GM13977 (cell line): ENCODE data around the gene DNAJC22.

ENCODE experiments used
- DNase-seq: peaks from one replicate; pipeline ENCODE4 v3.0.0; 2012; ENCODE audit warnings: low spot score
- in situ Hi-C: fragments of 300-500 bp; cut with MboI; formaldehyde crosslinking; loops from one replicate; pipeline ENCODE4 v1.12.0; 2022; ENCODE audit warnings: low sequenced_read_pairs, low pct_unique_long_range_greater_than_20kb, mixed read lengths, inconsistent platforms; ENCODE audit not compliant: unreplicated experiment
- TF ChIP-seq, protein P1 (sequence below): IDR thresholded peaks from 2 replicates; pipeline ENCODE4 v1.5.1; 2012; ENCODE audit warnings: mild to moderate bottlenecking, control low read depth; ENCODE audit not compliant: insufficient read depth; ENCODE audit errors: extremely low read depth, missing control alignments

Gene DNAJC22

GRCh38 chr12:49340095-49340870 lies 6.4 kb upstream of the DNAJC22 start:
- TF ChIP-seq, protein P1, sequence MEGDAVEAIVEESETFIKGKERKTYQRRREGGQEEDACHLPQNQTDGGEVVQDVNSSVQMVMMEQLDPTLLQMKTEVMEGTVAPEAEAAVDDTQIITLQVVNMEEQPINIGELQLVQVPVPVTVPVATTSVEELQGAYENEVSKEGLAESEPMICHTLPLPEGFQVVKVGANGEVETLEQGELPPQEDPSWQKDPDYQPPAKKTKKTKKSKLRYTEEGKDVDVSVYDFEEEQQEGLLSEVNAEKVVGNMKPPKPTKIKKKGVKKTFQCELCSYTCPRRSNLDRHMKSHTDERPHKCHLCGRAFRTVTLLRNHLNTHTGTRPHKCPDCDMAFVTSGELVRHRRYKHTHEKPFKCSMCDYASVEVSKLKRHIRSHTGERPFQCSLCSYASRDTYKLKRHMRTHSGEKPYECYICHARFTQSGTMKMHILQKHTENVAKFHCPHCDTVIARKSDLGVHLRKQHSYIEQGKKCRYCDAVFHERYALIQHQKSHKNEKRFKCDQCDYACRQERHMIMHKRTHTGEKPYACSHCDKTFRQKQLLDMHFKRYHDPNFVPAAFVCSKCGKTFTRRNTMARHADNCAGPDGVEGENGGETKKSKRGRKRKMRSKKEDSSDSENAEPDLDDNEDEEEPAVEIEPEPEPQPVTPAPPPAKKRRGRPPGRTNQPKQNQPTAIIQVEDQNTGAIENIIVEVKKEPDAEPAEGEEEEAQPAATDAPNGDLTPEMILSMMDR, result no peak
- in situ Hi-C loops, result no loop called here
- DNase-seq, result no peak

DNA sequence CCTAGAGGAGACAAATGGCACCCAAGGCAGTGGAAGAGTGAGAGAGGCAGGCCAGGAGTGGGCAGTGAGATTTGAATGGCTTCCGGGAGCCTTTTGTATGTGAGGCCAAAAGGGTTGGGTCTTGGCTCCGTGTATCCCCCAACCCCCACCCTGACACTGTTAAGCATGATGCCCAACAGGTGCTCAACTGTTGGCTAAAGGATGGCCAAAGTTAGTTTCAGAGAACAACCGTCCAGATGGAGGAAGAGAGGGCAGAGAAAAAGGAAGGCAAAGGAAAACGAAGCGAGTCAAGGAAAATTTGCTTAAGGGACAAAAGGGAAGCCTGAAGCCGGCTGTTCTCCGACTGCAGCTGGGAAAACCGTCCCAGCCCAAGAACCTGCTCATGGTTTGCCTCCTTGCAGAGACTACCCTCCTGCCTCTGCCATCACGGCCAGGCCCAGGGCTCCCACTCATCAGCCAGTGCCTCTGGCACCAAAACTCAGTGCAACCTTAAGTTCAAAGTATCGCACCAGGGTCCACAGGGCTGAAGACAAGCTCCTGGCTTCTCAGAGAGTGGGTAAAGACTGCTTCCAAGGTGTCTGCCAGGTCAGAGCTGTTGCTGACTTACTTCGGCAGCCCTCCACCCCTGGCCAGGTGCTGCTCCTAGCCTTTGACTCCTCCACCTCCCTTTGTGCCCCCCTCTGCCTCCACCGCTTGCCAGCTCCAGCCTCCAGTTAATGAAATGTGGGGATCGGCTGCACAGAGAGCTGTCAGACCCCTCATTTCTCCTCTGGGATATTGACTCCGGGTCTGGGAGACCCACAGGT lies 5.5 kb upstream of the DNAJC22 start:
- TF ChIP-seq, protein P1, result no peak
- no peak for DNase-seq
- in situ Hi-C loops, result no loop called here

- TF ChIP-seq, protein P1, result no peak
- no peak for DNase-seq
- in situ Hi-C loops, result no loop called here
These were observed 5.0 kb upstream of the DNAJC22 start for GRCh38 chr12:49341777-49342065.

DNA sequence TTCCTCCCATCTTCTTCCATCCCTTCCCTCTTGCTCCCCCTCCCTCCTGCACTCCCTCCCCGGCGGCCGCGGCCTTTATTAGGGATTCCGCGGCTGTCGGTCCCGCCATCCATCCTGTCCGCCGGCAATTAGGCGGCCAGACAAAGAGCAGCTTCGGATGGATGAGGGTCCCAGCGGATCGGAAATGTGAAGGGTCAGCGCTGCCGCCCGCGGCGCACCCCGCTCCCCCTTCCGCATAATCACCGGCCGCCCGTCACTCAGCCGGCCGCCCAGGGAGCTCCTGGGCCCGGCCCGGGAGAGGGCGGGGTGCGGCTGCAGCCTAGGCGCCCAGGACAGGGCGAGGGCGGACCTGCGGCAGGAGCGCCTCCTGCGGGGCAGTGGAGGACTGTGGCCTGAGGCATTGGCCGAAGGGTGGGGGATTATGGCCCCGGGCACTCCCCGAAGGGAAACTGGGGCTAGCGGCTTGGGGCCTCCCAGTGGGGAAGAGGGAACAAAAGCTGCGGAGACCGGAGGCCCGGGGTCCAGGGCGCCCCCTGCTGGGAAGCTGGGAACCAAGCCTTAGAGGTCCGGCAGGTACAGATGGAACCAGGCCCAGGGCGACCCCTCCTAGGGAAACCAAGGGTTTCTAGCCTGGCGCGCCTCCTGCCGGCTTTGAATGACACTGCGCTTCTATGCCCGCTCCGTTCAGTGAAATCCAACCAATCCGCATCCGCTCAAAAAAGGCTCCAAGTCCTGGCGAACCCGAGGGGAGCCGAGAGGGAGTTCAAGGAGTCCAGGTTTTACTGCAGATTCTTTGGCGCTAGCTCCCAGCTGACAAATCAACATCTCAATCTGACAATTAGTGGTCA lies 4.4 kb upstream of the DNAJC22 start:
- in situ Hi-C loops, result no loop called here
- TF ChIP-seq, protein P1, result peak; percentile 75
- peak; percentile 93 for DNase-seq

- in situ Hi-C loops, result no loop called here
- TF ChIP-seq, protein P1, result no peak
- peak; percentile 58 for DNase-seq
These were observed 3.6 kb upstream of the DNAJC22 start for GRCh38 chr12:49342914-49343731.

DNA sequence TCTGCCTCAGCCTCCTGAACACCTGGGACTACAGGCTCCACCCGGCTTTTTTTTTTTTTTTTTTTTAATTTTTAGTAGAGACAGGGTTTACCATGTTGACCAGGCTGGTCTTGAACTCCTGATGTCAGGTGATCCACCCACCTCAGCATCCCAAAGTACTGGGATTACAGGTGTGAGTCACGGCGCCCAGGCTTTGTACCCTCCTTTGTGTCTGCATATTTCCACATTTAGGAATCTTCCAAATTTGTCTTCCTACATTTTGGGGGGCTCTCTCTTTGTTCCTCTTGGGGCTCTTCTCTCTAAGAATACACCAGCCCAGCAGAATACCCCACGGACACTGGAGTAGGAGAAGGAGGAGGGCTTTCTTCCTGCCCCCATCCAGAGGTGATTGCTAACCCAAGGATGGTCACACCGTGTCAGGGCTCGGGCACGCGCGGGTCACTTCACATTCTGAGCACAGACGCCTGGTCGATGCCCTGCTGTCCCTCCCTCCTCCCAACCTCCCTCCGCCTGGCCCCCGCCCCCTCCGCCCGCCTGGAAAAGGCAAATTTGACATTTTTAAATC lies 2.1 kb upstream of the DNAJC22 start:
- in situ Hi-C loops, result no loop called here
- no peak for DNase-seq
- TF ChIP-seq, protein P1, result no peak
